Activated effector memory CD4-positive, alpha-beta T cell treated with anti-CD3 and anti-CD28 coated beads, Interleukin-2, amount 50 U/mL, for 16 hours (primary cell): ENCODE results near the gene CREB3L4.
"Not testable (repeated sequence)": the region's sequence is repeated elsewhere in the genome, so short reads cannot be mapped to it uniquely, and the experiment has no call there.

Source experiments
- DNase-seq: peaks from one replicate; pipeline ENCODE4 v3.0.0-alpha.2; 2020

The CREB3L4 gene

GRCh38 chr1:153985941-153986761, 18.4 kb downstream of the CREB3L4 start, which contains the start of gene RAB13:
Gene RAB13, minus strand, starts transcription at chr1:153986339. Its CDS starts 103 bp downstream, at chr1:153986236.
- DNase-seq: no peak

- DNase-seq: no peak
Observed at GRCh38 chr1:153987621-153988020, 19.9 kb downstream of the CREB3L4 start.

DNA sequence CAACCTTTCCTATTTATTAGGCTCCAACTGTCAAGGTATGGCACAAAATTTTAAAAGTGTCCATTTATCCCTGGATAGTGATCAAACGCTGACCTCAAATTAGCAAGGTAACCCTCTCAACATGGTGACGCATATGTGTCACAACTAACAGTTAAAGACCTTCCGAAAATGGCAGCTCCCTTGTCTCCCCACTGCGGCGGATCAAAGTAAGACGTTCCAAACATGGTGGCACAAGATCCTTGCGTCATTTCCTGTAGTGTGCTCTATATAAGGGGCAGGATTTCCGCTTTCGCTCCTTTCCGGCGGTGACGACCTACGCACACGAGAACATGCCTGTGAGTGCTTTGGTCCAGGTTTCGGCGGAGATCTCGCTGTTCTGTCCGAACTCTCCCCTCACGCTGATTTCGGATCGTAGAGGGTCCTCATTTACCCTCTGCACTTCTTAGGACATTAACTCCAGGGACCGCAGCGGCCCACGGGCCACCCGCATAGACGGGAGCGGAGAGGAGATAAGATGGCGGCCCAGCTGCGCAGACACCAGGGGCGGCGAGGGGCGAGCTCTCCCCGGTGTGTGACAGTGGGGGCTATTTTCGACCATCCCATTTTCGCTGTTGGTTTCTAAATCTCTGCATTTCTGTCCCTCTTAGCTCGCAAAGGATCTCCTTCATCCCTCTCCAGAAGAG, 22.9 kb downstream of the CREB3L4 start, which contains the start of gene RPS27:
Gene RPS27 (plus strand): TSS at position 295 of the 683 bp plus-strand sequence. CDS start 35 bp downstream, at position 330.
- peak; percentile 94 for DNase-seq

GRCh38 chr1:153991151-153991630, 23.5 kb downstream of the CREB3L4 start:
- DNase-seq: no peak

- no peak for DNase-seq
Observed at GRCh38 chr1:153991806-153992205, 24.1 kb downstream of the CREB3L4 start.

DNA sequence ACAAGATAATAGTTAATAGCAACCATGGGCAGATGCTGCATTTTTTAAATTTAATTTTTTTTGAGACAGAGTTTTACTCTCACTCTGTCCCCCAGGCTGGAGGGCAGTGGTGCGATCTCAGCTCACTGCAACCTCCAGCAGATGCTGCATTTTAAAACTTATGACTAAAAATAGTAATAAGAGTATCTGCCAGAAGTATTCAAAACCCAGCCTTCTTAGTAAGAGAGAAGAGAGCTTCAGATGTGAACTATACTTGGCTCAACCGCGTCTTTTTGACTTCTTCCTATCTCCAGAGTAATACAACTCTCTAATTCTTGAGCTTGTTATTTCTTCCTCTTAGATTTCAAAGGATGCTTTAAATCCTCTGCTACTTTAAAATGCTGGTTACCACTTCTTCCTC, 27.5 kb downstream of the CREB3L4 start:
- no peak for DNase-seq

- no peak for DNase-seq
Observed at GRCh38 chr1:153995640-153996039, 27.9 kb downstream of the CREB3L4 start.

DNA sequence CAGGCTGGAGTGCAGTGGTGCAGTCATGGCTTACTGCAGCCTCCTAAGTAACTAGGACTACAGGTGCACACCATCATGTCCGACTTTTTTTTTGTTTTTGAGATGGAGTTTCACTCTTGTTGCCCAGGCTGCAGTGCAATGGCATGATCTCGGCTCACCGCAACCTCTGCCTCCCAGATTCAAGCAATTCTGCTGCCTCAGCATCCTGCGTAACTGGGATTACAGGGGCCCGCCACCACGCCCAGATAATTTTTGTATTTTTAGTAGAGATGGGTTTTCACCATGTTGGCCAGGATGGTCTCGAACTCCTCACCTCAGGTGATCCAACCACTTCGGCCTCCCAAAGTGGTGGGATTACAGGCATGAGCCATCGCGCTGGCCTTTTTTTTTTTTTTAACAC, 29.2 kb downstream of the CREB3L4 start:
- DNase-seq: not testable (repeated sequence)

- no peak for DNase-seq
Observed at GRCh38 chr1:154000420-154000819, 32.7 kb downstream of the CREB3L4 start.

- DNase-seq: no peak
Observed at GRCh38 chr1:154006136-154006535, 38.4 kb downstream of the CREB3L4 start.

DNA sequence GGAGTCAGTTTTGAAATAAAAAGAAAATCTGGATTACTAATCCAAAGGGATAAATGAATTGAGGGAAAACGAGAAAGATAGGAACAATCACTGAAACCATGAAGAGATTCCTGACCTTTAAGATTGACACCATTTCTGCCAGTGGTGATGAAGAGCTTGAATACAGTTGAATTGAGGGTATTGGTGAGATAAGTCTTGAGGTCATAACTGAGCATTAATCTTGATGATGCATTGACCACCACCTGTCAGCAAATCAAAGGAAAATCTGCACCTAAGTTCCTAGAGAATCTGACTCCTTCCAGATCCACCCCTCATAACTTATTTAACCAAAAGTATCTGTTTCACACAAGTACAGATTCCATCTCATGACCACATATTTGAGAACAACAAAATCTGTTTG, 44.4 kb downstream of the CREB3L4 start:
- no peak for DNase-seq

DNA sequence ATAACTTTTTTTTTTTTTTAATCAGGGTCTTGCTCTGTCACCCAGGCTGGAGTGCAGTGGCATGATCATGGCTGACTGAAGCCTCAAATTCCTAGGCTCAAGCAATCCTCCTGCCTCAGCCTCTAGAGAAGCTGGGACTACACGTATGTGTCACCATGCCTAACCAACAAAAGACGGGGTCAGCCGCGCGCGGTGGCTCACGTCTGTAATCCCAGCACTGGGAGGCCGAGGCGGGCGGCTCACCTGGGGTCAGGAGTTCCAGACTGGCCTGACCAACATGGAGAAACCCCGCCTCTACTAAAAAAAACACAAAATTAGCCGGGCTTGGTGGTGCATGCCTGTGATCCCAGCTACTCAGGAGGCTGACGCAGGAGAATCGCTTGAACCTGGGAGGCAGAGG, 44.8 kb downstream of the CREB3L4 start:
- DNase-seq: not testable (repeated sequence)

GRCh38 chr1:154014154-154014907, 46.6 kb downstream of the CREB3L4 start:
- DNase-seq: no peak

DNA sequence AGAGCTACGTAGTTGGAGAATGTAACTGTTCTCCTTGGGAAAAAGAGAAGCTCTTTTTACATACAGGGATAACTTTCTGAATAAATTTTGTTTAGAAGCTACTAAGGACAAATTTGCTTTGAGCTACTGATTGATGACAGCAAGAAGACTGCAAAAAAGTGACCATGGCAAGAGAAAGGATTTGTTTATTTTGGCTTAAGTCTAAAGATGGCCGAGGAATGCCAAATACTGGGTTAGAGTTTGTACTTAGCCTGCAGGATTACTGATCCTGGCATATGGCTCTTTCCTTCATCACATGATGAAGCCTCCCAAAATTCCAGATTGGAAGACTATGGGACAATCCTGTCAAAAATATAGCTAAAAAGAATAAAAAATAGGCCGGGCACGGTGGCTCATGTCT, 51.6 kb downstream of the CREB3L4 start:
- DNase-seq: no peak

DNA sequence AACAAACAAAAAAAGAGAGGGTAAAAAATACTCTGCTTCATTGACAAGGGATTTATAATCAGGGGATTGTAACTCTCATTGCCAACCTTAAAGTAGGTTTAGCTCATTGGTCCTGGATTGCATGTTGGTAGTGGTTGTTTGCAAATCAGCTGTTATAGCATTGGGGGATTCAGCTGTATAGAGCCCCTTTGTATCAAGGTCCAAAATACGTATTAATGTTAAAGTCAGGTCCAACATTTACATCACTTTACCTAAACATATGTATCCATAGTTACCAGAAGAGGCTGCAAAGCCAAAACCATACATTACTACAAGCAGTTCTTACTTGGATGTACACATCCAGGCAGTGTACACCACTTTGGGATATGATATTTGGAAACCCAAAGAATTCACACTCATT, 52.2 kb downstream of the CREB3L4 start:
- DNase-seq: no peak
